Pancreas (tissue), 10 donors: ENCODE measurements around the gene OCA2. TPM values are rescaled to one million over a fixed set of nuclear protein-coding genes. Genes with fewer than 3 reads are reported as not detected.

Source experiments
- ATAC-seq, 4 donors: fragments of 200-7000 bp; cut with Tn5 transposase; one replicate each; pipeline versions ENCODE4 v1.8.0 to v1.9.1; 2020; ENCODE audit warnings: mild to moderate bottlenecking in 4 of 4, moderate library complexity in 4 of 4
- DNase-seq, 6 donors: peaks; one replicate each; pipeline ENCODE4 v3.0.0-alpha.2; 2020
- FAIRE-seq: peaks from 2 replicates; lab custom pipeline; 2012; peaks lifted over from hg19 to GRCh38; lab: Jason Lieb, UNC
- H3K27ac ChIP-seq, 4 donors: fragments of 200-600 bp; sonication (generic); 1 replicate in 3 of 4; 2 replicates in 1 of 4; pipeline versions ENCODE4 v1.5.0 to v1.8.0; 2020
- H3K27me3 ChIP-seq, 4 donors: fragments of 200-600 bp; one replicate each; pipeline ENCODE4 v1.8.0; 2021
- H3K36me3 ChIP-seq, 3 donors: fragments of 200-600 bp; sonication (generic) in 1 of 3; one replicate each; pipeline versions ENCODE4 v1.5.0 to v1.8.0; 2020 to 2021
- H3K4me1 ChIP-seq, 3 donors: fragments of 200-600 bp; one replicate each; pipeline ENCODE4 v1.8.0; 2021
- H3K4me3 ChIP-seq, 4 donors: fragments of 200-600 bp; sonication (generic) in 2 of 4; one replicate each; pipeline versions ENCODE4 v1.5.0 to v1.8.0; 2020 to 2021
- H3K9me3 ChIP-seq, 4 donors: fragments of 200-600 bp; one replicate each; pipeline ENCODE4 v1.8.0; 2021
- CTCF ChIP-seq, 4 donors: fragments of 200-600 bp; sonication (generic) in 3 of 4; IDR thresholded peaks; one replicate each; pipeline versions ENCODE4 v1.5.0 to v1.8.0; 2021; ENCODE audit warnings: antibody characterized with exemption in 4 of 4
- WGBS, 2 donors: extraction: QIAGEN DNeasy Blood & Tissue Kit; methylation state at CpG; one replicate each; pipeline ENCODE4 v1.1.7; 2013; 5-methylcytosine and 5-hydroxymethylcytosine counted together
- intact Hi-C, 3 donors: fragments of 100-400 bp; cut with DNase I; formaldehyde crosslinking; loops; one replicate each; pipeline versions ENCODE4 v1.11.1 to v1.14.2; 2022
- polyA plus RNA-seq, 2 donors: library from polyadenylated mRNA; stranded (reverse); fragments of 200-250 nt; gene quantifications; one replicate each; pipeline ENCODE4 v1.2.3, GENCODE V29; 2013
- total RNA-seq, 6 donors: library from RNA; stranded (reverse); fragmentation: NEBNext Ultra II Directional in 4 of 6; extraction: Animal tissue kit (Norgen Biotek cat#: 25700) in 4 of 6; gene quantifications; one replicate each; pipeline versions ENCODE4 v1.2.1 to v1.2.4, GENCODE V29; 2021 to 2023
- donor health status: healthy with polysubstance abuse.
- donor health status: DM: no; HTN: no; CAD: no; lungs with moderate emphysema.
- donor health status: DM: no; HTN: no; CAD: no.
- donor health status: control.
- donor health status: control.
- donor health status: Bipolar disorder and iron deficiency.
- donor health status: DM: yes; HTN: yes; CAD: no.
- donor health status: DM: no; HTN: no; CAD: no.
- donor health status: DM: no; HTN: no; CAD: no.
- donor health status: DM: yes; HTN: yes; CAD: no.

The OCA2 gene
- total and polyA plus RNA-seq, 8 donors: 0.12 to 0.31 (median 0.18) TPM; not detected in 4

GRCh38 chr15:28094732-28095521, 4.2 kb downstream of the OCA2 start:
- no peaks in the 10 kb centered on the region for H3K36me3 ChIP-seq
- intact Hi-C loops: no loop called here
- DNase-seq: peak; percentile 73 to 88 (median 82)
- no peak for FAIRE-seq
- no peak for TF ChIP-seq CTCF (IDR thresholded peaks at IDR 0.05)
- H3K9me3 ChIP-seq: no peaks in the 10 kb centered on the region
- peak overlapping the region; percentile 8 to 49 (median 26) for H3K4me3 ChIP-seq
- H3K27ac ChIP-seq: peak overlapping the region; percentile 39 to 81 (median 68)
- peak; percentile 74 to 80 (median 75) for ATAC-seq
- peaks cover 0 to 12% (median 0%) of the 10 kb centered on the region in 3 donors for H3K4me1 ChIP-seq
- H3K27me3 ChIP-seq: no peaks in the 10 kb centered on the region
- WGBS, 2 donors: 6 to 7% methylated on average over 65 to 76 of the region's 76 CpGs

- WGBS, 2 donors: 77% methylated on average over 20 of the region's 20 CpGs
- Histone ChIP-seq H3K27me3 (no peaks in the 10 kb centered on the region), H3K9me3 (no peaks in the 10 kb centered on the region), H3K36me3 (no peaks in the 10 kb centered on the region), H3K4me3 (peak overlapping the region in 1 of 4 donors; percentile 49), H3K27ac (peak overlapping the region in 1 of 4 donors; percentile 81), H3K4me1 (peaks cover 0 to 12% (median 0%) of the 10 kb centered on the region in 3 donors)
- intact Hi-C loops: no loop called here
- no peak for FAIRE-seq
- DNase-seq: peak in 1 of 6 donors; percentile 55
- no peak for TF ChIP-seq CTCF (IDR thresholded peaks at IDR 0.05)
- ATAC-seq: no peak
Observed at GRCh38 chr15:28093752-28094535, 5.2 kb downstream of the OCA2 start.

- WGBS, 2 donors: 76 to 95% methylated on average over 2 of the region's 2 CpGs
- no peaks in the 10 kb centered on the region for H3K27me3 ChIP-seq
- intact Hi-C loops: no loop called here
- H3K4me1 ChIP-seq: peaks cover 0 to 7% (median 0%) of the 10 kb centered on the region in 3 donors
- FAIRE-seq (no peak), DNase-seq (no peak), ATAC-seq (no peak)
- no peaks in the 10 kb centered on the region for H3K36me3 ChIP-seq
- H3K27ac ChIP-seq: no peak overlapping the region
- no peak overlapping the region for H3K4me3 ChIP-seq
- H3K9me3 ChIP-seq: no peaks in the 10 kb centered on the region
- no peak for TF ChIP-seq CTCF (IDR thresholded peaks at IDR 0.05)
Observed at GRCh38 chr15:28091313-28091712, 7.8 kb downstream of the OCA2 start.

- no peak overlapping the region for H3K4me3 ChIP-seq
- H3K36me3 ChIP-seq: no peaks in the 10 kb centered on the region
- H3K9me3 ChIP-seq: no peaks in the 10 kb centered on the region
- intact Hi-C loops: no loop called here
- WGBS, 2 donors: 15 to 16% methylated on average over 2 of the region's 2 CpGs
- TF ChIP-seq CTCF (IDR thresholded peaks at IDR 0.05): peak; percentile 37 to 62 (median 58)
- peak in 4 of 6 donors; percentile 35 to 65 (median 62) for DNase-seq
- no peak overlapping the region for H3K27ac ChIP-seq
- peak; percentile 95 to 100 (median 98) for ATAC-seq
- H3K4me1 ChIP-seq: no peaks in the 10 kb centered on the region
- FAIRE-seq: no peak
- no peaks in the 10 kb centered on the region for H3K27me3 ChIP-seq
Observed at GRCh38 chr15:28086175-28086703, 12.9 kb downstream of the OCA2 start.
